Tracheal epithelial cell (primary cell): ENCODE data around the gene CCDC57. TPM values are rescaled to one million over a fixed set of nuclear protein-coding genes. Genes with fewer than 3 reads are reported as not detected.

Experiments used
- total RNA-seq: library from RNA; depleted of rRNA; stranded (reverse); fragments of >200 nt; gene quantifications from 2 replicates; pipeline ENCODE4 v1.2.1, GENCODE V29; 2014

CCDC57 gene, protein sequence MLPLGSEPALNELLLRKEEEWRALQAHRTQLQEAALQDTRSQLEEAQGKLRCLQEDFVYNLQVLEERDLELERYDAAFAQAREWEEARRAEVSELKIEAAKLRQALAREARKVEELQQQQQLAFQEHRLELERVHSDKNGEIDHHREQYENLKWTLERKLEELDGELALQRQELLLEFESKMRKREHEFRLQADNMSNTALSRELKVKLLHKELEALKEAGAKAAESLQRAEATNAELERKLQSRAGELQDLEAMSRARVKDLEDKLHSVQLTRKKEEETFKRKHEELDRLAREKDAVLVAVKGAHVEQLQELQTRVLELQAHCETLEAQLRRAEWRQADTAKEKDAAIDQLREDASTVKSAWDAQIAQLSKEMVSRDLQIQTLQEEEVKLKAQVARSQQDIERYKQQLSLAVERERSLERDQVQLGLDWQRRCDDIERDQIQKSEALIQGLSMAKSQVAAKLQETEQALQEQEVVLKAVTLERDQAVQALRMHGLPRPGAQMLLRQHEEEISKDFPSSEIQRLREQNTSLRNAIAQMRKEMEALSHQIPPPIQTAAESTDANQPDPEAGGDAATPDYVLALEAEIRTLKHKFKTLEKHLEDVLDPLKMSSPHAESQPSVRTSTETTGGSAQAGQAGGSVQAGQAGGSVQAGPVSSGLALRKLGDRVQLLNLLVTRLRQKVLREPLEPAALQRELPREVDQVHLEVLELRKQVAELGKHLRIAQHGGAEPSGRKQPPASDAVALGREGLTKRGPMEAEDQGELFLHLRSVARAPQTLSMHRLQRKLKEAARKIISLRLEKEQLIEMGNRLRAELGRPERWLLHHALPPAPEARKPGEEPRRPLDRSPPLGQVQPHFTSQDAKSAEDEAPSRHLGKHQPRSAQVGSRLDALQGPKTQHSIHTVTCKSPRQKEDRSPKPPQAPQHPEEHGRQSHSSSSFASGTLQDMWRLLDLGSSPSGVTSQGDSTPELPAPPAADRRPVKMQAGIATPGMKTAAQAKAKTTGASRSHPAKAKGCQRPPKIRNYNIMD
- total RNA-seq: 10.6 and 13.9 TPM in 2 replicates

DNA sequence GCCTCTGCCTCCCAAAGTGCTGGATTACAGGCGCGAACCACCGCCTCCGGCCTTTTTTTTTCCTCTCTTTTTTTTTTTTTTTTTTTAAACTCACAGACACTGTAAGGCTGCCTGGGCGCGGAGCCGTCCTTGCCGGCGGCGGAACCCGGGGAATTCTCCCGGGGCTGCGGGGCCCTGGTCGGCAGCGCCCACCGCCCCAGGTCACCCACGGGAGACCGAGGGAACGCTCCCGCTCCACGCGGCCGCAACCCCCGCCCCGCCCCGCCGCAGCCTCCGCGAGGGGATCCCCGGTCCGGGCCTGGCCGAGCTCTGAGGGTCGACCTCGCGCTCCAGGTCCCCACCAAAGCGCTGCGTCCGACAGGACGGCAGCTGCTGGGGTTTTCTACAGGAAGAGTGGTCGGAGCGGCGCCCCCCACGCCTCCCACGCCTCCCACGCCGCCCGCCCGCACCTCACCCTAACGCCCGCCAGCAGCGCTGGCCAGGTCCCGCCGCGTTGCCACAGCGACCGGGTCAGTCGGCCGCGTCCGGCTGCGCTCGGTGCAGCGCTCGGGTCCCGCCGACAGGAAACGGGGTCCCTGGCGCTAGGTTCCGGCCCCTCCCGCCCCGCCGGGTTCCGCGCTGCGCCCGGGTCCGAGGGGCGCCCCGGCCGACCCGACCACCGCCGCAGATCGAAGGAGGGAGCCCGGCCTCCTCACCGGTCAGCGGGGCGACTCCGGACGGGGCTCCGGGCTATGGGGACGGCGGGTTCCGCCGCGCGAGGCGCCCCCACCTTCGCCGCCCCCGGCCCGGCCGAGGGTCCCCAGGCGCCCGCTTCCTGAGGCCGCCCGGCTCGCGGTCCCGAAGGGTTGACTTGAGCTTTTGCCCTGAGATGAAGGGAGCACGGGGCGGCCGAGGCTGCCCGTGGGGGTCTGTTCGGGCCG, at the start of gene CCDC57:
Gene CCDC57, minus strand, starts transcription at position 512 of the 920 bp plus-strand sequence. CDS start 10,898 bp downstream, outside the sequence.

DNA sequence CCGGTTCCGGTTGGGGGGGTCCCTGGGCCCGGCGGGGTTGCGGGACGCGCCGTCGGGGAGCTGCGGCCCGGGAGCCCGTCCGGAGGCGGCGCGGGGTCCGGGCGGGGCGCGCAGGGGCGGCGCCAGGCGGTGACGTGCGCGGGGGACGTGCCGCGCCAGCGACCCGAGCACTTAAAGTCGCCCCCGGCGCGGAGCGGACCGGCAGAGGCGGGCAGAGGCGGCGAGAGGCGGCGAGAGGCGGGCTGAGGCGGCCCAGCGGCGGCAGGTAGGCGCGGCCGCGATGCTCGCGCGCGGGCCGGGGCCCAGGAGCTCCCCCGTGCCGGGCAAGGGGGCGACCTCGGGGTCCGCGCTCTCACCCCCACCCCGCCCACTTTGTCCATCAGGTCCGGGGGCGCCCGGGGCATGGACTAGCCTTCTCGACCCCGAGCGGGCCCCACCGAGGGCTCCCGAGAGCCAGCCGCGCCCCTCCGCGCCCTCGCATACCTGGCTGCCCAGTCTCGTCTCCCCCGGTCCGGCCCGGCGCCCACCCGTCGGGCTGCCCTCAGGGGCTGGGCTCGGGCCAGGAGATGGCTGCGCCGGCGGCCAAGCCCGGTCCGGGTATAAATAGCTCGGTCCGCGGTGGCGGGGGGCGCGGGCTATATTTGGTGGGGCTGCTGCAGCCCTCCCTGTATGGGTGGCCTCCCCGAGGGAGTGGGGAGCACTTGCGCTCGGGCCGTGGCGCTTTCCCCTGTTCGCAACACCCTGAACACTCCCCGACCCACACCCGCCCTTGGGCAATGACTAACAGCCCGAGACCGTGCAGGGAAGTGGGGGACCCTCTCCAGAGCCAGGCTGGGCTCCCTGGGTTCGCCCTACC, 16.4 kb upstream of the CCDC57 start, which contains the start of gene SLC16A3:
Gene SLC16A3, plus strand, starts transcription at position 201 of the 856 bp plus-strand sequence. CDS start 6,967 bp downstream, outside the sequence.

DNA sequence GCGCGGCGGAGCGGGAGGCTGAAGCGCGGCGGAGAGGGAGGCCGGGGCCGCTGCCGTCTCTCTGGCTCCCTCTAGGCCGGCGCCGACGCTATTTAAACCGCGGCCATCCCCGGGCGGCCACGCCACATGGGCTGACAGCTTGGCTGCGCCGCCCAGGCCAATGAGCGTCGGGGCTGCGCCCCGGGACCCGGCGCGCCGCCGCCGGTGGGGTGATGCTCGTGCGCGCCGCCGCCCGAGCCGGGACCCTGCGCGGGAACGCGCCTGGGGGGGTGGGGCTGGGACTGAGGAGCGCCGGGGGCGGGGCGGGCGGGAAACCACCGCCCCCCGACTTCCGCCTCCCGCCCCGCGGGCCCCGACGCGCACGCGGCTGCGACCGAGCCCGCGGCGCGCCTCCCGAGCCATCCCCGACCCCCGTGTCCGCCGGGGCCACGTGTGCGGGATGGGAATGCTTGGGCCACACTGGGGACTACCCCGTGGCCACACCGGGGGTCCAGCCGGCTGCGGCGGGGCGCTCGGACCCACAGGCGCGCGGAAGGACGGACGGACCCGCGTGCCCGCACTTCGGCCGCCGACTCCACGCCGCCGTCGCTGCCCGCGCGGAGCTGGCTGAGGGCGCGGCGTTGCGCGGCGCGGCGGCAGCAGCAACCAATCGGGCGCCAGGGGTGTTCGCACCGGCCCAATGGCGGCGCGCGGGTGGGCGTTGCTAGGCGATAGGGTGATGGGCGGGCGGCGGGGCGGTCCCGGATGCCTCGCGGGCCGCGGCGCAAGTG, 114.3 kb downstream of the CCDC57 start, which contains the start of gene FASN:
Gene FASN, minus strand, starts transcription at position 68 of the 770 bp plus-strand sequence. CDS start 1,791 bp downstream, outside the sequence.

GRCh38 chr17:82065638-82066303, 146.9 kb downstream of the CCDC57 start, which contains the start of gene DUS1L:
DUS1L (minus strand) TSS chr17:82065804; CDS start chr17:82065059, 745 bp downstream.

GRCh38 chr17:82051776-82052637, 160.6 kb downstream of the CCDC57 start, which contains the start of the genes GPS1 and RFNG:
GPS1 (plus strand) TSS chr17:82051898; CDS start chr17:82051932, 34 bp downstream.
RFNG (minus strand) TSS chr17:82051811; CDS start chr17:82051766, 45 bp downstream.

Other genes with a start within 250 kb of the CCDC57 start
- 16.1 and 23.4 TPM in 2 replicates for gene ASPSCR1, start 235.2 kb downstream of the CCDC57 start, total RNA-seq
- 28.2 and 45.0 TPM in 2 replicates for gene CENPX, start 190.0 kb downstream of the CCDC57 start, total RNA-seq
- gene LRRC45, start 189.5 kb downstream of the CCDC57 start, total RNA-seq: 12.3 and 13.9 TPM in 2 replicates
- 14.3 and 40.7 TPM in 2 replicates for gene RAC3, start 181.2 kb downstream of the CCDC57 start, total RNA-seq
- gene DCXR, start 175.1 kb downstream of the CCDC57 start, total RNA-seq: 82.7 and 109 TPM in 2 replicates
- 36.1 and 37.5 TPM in 2 replicates for gene RFNG, start 161.0 kb downstream of the CCDC57 start, total RNA-seq
- gene GPS1, start 160.9 kb downstream of the CCDC57 start, total RNA-seq: 81.8 and 87.5 TPM in 2 replicates
- gene DUS1L, start 147.0 kb downstream of the CCDC57 start, total RNA-seq: 113 and 146 TPM in 2 replicates
- 96.9 and 142 TPM in 2 replicates for gene FASN, start 114.6 kb downstream of the CCDC57 start, total RNA-seq
- 131 and 277 TPM in 2 replicates for gene SLC16A3, start 16.2 kb upstream of the CCDC57 start, total RNA-seq
- 32.6 and 44.1 TPM in 2 replicates for gene CSNK1D, start 60.9 kb upstream of the CCDC57 start, total RNA-seq
- gene CD7, start 104.8 kb upstream of the CCDC57 start, total RNA-seq: not detected in 2 replicates
- gene SECTM1, start 120.9 kb upstream of the CCDC57 start, total RNA-seq: 8.1 and 20.5 TPM in 2 replicates
- not detected in 2 replicates for gene TEX19, start 146.4 kb upstream of the CCDC57 start, total RNA-seq
- not detected in 2 replicates for gene UTS2R, start 158.9 kb upstream of the CCDC57 start, total RNA-seq
- gene HEXD, start 205.5 kb upstream of the CCDC57 start, total RNA-seq: 8.2 and 10.0 TPM in 2 replicates
- gene OGFOD3, start 205.7 kb upstream of the CCDC57 start, total RNA-seq: 29.2 and 34.5 TPM in 2 replicates
- 47.7 and 54.1 TPM in 2 replicates for gene CYBC1, start 237.9 kb upstream of the CCDC57 start, total RNA-seq
- gene NARF, start 245.9 kb upstream of the CCDC57 start, total RNA-seq: 49.9 and 59.3 TPM in 2 replicates